Sigmoid colon (tissue), 7 donors: ENCODE results near the gene BLOC1S3. TPM values are rescaled to one million over a fixed set of nuclear protein-coding genes. Genes with fewer than 3 reads are reported as not detected.

Source experiments
- DNase-seq: peaks from one replicate; pipeline ENCODE4 v3.0.0-alpha.2; 2019
- H3K27ac ChIP-seq, 4 donors: fragments of 200-600 bp; sonication (generic); one replicate each; pipeline ENCODE4 v1.5.1; 2016 to 2019; ENCODE audit warnings: mild to moderate bottlenecking in 1 of 4
- H3K27me3 ChIP-seq, 3 donors: fragments of 200-600 bp; sonication (generic); one replicate each; pipeline ENCODE4 v1.5.1; 2019; ENCODE audit warnings: mild to moderate bottlenecking in 1 of 3
- H3K36me3 ChIP-seq, 4 donors: fragments of 200-600 bp; sonication (generic); one replicate each; pipeline ENCODE4 v1.5.1; 2016 to 2019
- H3K4me1 ChIP-seq, 4 donors: fragments of 200-600 bp; sonication (generic); one replicate each; pipeline ENCODE4 v1.5.1; 2017 to 2019
- H3K4me3 ChIP-seq, 4 donors: fragments of 200-600 bp; sonication (generic); one replicate each; pipeline ENCODE4 v1.5.1; 2017 to 2019; ENCODE audit warnings: mild to moderate bottlenecking in 2 of 4, moderate library complexity in 1 of 4
- H3K9me3 ChIP-seq, 4 donors: fragments of 200-600 bp in 3 of 4; sonication (generic) in 3 of 4; one replicate each; pipeline versions ENCODE4 v1.5.1 to v1.6.1; 2013 to 2019
- EP300 ChIP-seq, 4 donors: sonication (generic); formaldehyde crosslinking; IDR thresholded peaks; one replicate each; pipeline ENCODE4 v1.6.1; 2017; ENCODE audit warnings: antibody characterized with exemption in 4 of 4
- POLR2A ChIP-seq, 2 donors: fragments of 450-650 bp; IDR thresholded peaks; one replicate each; pipeline ENCODE4 v1.6.1; 2016; ENCODE audit warnings: antibody characterized with exemption in 2 of 2, mild to moderate bottlenecking in 2 of 2, moderate library complexity in 2 of 2
- POLR2AphosphoS5 ChIP-seq, 4 donors: sonication (generic); formaldehyde crosslinking; IDR thresholded peaks; one replicate each; pipeline ENCODE4 v1.6.1; 2017; ENCODE audit warnings: antibody characterized with exemption in 4 of 4
- WGBS, 2 donors: extraction: QIAGEN DNeasy Blood & Tissue Kit; methylation state at CpG; one replicate each; pipeline ENCODE4 v1.1.7; 2013; 5-methylcytosine and 5-hydroxymethylcytosine counted together
- intact Hi-C: fragments of 100-400 bp; cut with DNase I; formaldehyde crosslinking; loops from one replicate; pipeline ENCODE4 v1.15.1; 2023
- polyA plus RNA-seq, 3 donors: library from polyadenylated mRNA; stranded (reverse); fragments of 200-250 nt; gene quantifications; one replicate each; pipeline ENCODE4 v1.2.3, GENCODE V29; 2013
- total RNA-seq, 4 donors: library from RNA; depleted of rRNA; stranded (reverse); fragments of >200 nt; gene quantifications; one replicate each; pipeline ENCODE4 v1.1.0, GENCODE V29; 2016
- TF ChIP-seq, protein P1 (sequence below), 4 experiments: fragments of 450-650 bp in 3 of 4; fragments of 200-600 bp in 1 of 4; IDR thresholded peaks; one replicate each; pipeline ENCODE4 v1.5.1; 2016 to 2019; ENCODE audit warnings: antibody characterized with exemption in 4 of 4, mild to moderate bottlenecking in 3 of 4, moderate library complexity in 2 of 4
- donor health status: healthy with polysubstance abuse.
- donor health status: Bipolar disorder and iron deficiency.
- donor health status: healthy.

BLOC1S3 gene
- total and polyA plus RNA-seq, 7 donors: 2.8 to 10.9 (median 6.8) TPM

DNA sequence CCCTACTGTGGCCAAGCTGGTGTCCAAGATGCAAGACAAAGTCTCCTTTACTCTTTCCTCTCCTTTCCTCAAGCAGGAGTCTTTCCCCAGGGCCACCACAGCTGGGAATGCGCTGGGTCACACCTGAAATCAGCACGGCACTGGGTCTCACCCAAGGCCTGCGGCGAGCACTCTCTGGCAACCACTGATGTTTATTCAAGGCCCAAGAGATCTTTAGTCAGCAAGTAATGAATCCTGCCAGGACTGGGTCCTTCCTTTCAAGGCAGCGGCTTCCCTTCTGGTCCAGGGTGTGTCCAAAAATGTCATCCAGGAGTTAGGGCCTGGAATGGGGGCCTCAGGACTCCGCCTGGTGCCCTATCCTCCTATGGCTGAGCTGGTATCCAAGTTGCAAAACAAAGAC, 24.1 kb downstream of the BLOC1S3 start:
- no peaks in the 10 kb centered on the region for H3K9me3 ChIP-seq
- no peaks in the 10 kb centered on the region for H3K27me3 ChIP-seq
- intact Hi-C loops: no loop called here
- H3K36me3 ChIP-seq: no peaks in the 10 kb centered on the region
- WGBS, 2 donors: 90 to 93% methylated on average over 6 of the region's 6 CpGs
- H3K4me1 ChIP-seq: no peaks in the 10 kb centered on the region
- no peak for DNase-seq
- TF ChIP-seq POLR2A (IDR thresholded peaks at IDR 0.05) (no peak), POLR2AphosphoS5 (IDR thresholded peaks at IDR 0.05) (no peak), EP300 (IDR thresholded peaks at IDR 0.05) (no peak)
- TF ChIP-seq, protein P1, sequence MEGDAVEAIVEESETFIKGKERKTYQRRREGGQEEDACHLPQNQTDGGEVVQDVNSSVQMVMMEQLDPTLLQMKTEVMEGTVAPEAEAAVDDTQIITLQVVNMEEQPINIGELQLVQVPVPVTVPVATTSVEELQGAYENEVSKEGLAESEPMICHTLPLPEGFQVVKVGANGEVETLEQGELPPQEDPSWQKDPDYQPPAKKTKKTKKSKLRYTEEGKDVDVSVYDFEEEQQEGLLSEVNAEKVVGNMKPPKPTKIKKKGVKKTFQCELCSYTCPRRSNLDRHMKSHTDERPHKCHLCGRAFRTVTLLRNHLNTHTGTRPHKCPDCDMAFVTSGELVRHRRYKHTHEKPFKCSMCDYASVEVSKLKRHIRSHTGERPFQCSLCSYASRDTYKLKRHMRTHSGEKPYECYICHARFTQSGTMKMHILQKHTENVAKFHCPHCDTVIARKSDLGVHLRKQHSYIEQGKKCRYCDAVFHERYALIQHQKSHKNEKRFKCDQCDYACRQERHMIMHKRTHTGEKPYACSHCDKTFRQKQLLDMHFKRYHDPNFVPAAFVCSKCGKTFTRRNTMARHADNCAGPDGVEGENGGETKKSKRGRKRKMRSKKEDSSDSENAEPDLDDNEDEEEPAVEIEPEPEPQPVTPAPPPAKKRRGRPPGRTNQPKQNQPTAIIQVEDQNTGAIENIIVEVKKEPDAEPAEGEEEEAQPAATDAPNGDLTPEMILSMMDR (IDR thresholded peaks at IDR 0.05): no peak
- H3K4me3 ChIP-seq: no peak overlapping the region
- H3K27ac ChIP-seq: no peak overlapping the region

DNA sequence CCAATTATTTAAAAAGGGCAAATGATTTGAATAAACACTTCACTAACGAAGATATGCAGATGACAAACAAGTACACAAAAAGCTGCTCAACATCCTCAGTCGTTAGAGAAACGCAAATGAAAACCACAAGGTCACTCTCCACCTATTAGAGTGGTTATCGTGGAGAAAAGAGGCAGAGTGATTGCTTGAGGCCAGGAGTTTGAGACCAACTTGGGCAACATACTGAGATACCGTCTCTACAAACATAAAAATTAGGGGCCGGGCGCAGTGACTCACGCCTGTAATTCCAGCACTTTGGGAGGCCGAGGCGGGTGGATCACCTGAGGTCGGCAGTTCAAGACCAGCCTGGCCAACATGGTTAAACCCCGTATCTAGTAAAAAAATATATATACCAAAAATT, 27.2 kb downstream of the BLOC1S3 start:
- Histone ChIP-seq H3K4me1 (no peaks in the 10 kb centered on the region), H3K4me3 (no peak overlapping the region), H3K27ac (no peak overlapping the region), H3K9me3 (no peaks in the 10 kb centered on the region), H3K36me3 (no peaks in the 10 kb centered on the region), H3K27me3 (no peaks in the 10 kb centered on the region)
- TF ChIP-seq POLR2AphosphoS5 (IDR thresholded peaks at IDR 0.05): no peak
- TF ChIP-seq, protein P1 (IDR thresholded peaks at IDR 0.05): no peak
- TF ChIP-seq POLR2A (IDR thresholded peaks at IDR 0.05): no peak
- no peak for TF ChIP-seq EP300 (IDR thresholded peaks at IDR 0.05)
- DNase-seq: no peak
- intact Hi-C loops: no loop called here
- 87 to 88% methylated on average over 12 of the region's 12 CpGs for WGBS, 2 donors

- no peak for TF ChIP-seq EP300 (IDR thresholded peaks at IDR 0.05)
- no peak for TF ChIP-seq POLR2AphosphoS5 (IDR thresholded peaks at IDR 0.05)
- TF ChIP-seq POLR2A (IDR thresholded peaks at IDR 0.05): no peak
- TF ChIP-seq, protein P1 (IDR thresholded peaks at IDR 0.05): no peak
Measured at GRCh38 chr19:45206328-45206727, 27.7 kb downstream of the BLOC1S3 start.

GRCh38 chr19:45211751-45212381, 33.3 kb downstream of the BLOC1S3 start:
- intact Hi-C loops: no loop called here
- Histone ChIP-seq H3K36me3 (no peaks in the 10 kb centered on the region), H3K4me3 (no peak overlapping the region), H3K9me3 (no peaks in the 10 kb centered on the region), H3K4me1 (peaks cover 0 to 3% (median 0%) of the 10 kb centered on the region in 4 donors), H3K27ac (peak overlapping the region in 1 of 4 donors; percentile 18), H3K27me3 (peaks cover 12 to 55% (median 22%) of the 10 kb centered on the region in 3 donors)
- peak; percentile 69 for DNase-seq
- 41 to 52% methylated on average over 17 of the region's 17 CpGs for WGBS, 2 donors
- TF ChIP-seq POLR2A (IDR thresholded peaks at IDR 0.05) (no peak), EP300 (IDR thresholded peaks at IDR 0.05) (no peak), POLR2AphosphoS5 (IDR thresholded peaks at IDR 0.05) (no peak)
- TF ChIP-seq, protein P1 (IDR thresholded peaks at IDR 0.05): no peak

More at GRCh38 chr19:45206328-45206727, 27.7 kb downstream of the BLOC1S3 start:
- intact Hi-C loops: no loop called here
- Histone ChIP-seq H3K27me3 (peaks cover 0 to 1% (median 0%) of the 10 kb centered on the region in 3 donors), H3K4me1 (no peaks in the 10 kb centered on the region), H3K36me3 (no peaks in the 10 kb centered on the region), H3K27ac (no peak overlapping the region), H3K4me3 (no peak overlapping the region), H3K9me3 (no peaks in the 10 kb centered on the region)
- DNase-seq: no peak
- 91 to 93% methylated on average over 3 of the region's 3 CpGs for WGBS, 2 donors
